CD1c-positive myeloid dendritic cell (primary cell): ENCODE results near the gene SH3D19.
"Not testable (repeated sequence)": the region's sequence is repeated elsewhere in the genome, so short reads cannot be mapped to it uniquely, and the experiment has no call there.

ENCODE experiments used
- DNase-seq: peaks from one replicate; pipeline ENCODE4 v3.0.0-alpha.2; 2016; ENCODE audit errors: extremely low spot score

The SH3D19 gene

DNA sequence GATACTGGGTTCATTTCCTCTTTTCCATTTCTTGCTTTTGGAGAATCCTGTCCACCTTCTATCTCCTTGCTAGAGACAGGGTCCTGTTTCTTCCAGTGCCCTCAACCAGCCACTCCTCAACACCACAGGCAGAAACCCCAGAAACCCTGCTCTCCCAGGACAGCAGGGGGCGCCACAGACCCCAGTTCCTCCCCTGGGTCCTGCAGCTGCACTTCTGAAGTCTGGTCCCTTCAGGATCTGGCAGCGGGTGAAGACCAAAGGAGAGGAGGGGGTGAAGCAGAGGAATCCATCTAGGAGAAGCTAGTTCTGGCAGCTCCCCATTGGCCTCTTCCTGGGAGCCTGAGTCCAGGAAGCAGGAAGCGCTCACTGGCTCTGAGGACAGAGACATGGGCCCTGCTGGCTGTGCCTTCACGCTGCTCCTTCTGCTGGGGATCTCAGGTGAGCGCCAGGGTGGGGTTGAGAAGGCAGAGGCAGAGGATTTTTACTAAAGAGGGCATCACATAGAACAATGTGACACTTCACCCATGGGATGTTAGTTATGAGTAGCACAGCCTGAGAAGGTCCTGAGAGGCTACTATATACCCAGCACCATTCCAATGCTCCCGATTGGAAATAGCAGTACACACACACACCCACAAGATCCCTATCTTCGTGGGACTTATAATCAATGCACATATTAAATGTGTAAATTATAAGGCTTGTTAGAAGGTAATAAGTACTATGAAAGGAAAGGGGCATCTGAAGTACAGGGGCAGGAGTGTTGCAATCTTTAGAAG is 48.4 kb downstream of the SH3D19 start, which contains the start of gene PRSS48:
Gene PRSS48, plus strand, starts transcription at position 375 of the 776 bp plus-strand sequence. Its CDS starts 12 bp downstream, at position 387.
- peak; percentile 32 for DNase-seq

DNA sequence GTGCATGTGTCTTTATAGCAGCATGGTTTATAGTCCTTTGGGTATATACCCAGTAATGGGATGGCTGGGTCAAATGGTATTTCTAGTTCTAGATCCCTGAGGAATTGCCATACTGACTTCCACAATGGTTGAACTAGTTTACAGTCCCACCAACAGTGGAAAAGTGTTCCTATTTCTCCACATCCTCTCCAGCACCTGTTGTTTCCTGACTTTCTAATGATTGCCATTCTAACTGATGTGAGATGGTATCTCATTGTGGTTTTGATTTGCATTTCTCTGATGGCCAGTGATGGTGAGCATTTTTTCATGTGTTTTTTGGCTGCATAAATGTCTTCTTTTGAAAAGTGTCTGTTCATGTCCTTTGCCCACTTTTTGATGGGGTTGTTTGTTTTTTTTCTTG is 56.5 kb downstream of the SH3D19 start:
- not testable (repeated sequence) for DNase-seq

DNA sequence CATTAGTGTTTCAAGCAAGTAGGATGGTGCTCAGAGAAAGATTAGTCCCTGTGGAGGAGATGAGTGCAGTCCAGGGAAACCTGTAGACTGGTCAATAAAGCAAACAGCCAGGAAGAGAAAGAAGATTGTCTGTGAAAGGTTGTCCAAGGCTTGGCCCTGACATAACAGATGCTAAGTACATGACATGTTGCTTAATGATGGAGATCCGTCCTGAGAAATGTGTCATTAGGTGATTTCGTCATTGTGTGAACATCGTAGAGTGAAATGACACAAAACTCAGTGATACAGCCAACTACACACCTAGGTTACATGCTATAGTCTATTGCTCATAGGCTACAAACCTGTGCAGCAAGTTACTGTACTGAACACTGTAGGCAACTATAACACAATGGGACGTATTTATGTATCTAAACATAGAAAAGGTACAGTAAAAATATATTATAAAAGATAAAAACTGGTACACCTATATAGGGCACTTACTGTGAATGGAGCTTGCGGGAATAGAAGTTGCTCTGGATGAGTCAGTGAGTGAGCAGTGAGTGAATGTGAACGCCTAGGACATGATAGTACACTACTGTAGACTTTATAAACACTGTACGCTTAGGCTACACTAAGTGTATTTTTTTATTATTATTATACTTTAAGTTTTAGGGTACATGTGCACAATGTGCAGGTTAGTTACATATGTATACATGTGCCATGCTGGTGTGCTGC is 57.4 kb downstream of the SH3D19 start:
- no peak for DNase-seq

DNA sequence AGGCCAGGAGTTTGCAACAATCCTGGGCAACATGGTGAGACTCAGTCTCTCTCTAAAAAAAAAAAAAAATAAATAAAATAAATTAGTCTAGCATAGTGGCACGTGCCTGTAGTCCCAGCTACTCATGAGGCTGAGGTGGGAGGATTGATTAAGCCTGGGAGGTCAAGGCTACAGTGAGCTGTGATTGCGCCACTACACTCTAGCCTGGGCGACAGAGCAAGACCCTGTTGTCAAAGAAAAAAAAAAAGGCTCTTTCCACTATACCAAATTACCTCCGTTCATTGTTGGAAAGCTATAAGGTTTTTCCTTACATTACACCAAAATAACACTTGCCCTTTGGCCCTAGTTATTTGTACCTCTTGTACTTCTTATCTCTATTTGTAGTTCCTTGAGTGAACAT is 58.3 kb downstream of the SH3D19 start:
- DNase-seq: no peak

DNA sequence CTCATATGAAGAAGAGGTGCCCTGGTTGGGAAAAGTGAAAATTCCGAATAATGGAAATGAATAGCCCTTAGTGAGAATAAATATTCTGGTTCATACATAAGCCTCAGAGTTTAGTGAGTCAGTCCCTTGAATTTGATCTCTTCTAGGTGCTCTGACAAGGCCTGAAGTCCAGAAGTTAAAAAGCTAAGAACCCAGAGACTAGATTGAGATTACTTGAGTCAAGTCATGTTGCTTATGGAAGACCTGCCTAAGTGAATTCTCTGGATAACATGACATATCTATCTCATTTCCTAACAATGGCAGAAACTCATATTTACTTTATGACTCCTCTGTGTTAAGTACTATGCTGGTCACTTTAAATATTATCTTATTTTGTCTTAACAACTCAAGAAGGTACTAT is 58.9 kb downstream of the SH3D19 start:
- no peak for DNase-seq

DNA sequence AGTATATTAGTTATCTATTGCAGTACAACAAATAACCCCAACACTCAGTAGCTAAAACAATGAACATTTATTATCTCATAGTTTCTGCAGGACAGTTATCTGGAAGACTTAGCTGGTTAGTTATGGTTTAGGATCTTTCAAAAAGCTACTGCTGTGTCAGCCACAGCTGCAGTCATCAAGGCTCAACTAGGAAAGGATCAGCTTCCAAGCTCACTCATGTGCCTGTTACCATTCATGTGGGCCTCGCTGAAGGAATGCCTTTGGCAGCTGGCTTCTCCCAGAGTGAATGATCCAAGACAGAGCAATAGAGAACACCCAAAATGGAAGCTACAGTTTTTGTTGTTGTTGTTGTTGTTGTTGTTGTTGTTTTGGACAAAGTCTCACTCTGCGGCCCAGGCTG is 62.0 kb downstream of the SH3D19 start:
- no peak for DNase-seq

DNA sequence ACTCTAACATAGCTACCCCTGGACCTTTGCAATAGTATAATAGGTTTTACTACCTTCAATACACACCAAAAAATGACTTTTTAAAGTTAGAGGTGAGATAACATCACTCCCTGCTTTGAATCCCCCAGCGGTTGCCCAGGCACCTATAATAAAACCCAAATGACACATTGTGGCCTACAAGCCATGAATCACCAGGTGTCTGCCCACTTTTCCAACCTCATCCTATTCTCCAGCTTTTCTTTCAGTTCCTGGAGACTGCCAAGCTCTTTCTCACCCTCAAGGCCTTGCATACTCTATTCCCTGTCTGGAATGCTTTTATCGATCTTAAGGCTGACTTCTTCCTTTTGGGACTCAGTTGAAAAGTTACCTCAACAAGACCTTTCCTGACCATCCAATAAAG is 64.9 kb downstream of the SH3D19 start:
- DNase-seq: no peak

DNA sequence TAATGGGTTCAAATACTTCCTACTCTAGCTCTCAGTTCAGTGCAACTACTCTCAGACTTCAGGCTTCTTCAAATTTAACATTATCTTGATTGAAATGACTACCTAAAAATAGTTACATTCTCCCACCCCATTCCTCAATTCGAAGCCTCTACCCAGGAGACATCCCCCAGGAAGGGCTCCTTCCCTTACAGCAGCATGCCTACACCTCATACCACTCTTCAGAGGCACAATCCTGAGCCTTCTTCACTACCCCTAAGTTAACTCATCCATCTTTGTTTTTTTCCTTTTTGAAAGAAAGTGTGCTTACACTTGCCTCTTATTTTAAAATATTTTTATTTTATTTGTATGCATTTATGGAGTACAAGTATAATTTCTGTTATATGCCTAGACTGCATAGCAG is 65.7 kb downstream of the SH3D19 start:
- no peak for DNase-seq

DNA sequence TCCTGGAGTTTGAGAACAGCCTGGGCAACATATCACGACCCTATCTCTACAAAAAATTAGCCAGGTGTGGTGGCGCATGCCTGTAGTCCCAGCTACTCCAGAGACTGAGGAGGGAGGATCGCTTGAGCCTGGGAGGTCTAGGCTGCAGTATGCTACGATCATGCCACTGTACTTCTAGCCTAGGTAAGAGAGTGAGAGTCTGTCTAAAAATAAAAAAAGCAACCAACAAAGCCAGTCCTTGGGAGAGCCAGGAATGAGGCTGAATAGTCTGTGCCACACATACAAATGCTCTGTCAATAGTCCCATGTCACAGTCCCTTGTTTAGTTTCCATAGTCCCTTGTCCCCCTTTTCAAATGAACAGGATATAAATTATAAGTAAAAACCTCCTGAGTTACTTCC is 67.7 kb downstream of the SH3D19 start:
- DNase-seq: no peak

DNA sequence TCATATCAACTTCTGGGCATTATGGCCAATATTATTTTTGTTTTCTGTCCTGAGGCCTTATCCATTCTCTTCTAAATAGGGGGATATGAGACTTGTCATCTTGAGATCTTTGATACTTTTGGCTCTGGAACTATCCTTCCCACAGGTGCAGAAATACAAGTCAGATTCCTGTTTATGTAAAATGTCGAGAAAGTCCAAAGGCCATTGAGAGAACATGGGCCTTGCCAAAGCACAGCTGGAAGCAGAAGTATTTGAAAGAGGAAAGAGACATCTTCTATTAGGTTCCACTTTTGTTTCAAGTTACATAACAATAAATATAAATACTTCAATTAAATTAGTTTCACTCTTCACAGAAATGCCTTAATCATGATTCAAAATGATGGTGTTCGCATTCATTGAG is 69.3 kb downstream of the SH3D19 start:
- DNase-seq: no peak

DNA sequence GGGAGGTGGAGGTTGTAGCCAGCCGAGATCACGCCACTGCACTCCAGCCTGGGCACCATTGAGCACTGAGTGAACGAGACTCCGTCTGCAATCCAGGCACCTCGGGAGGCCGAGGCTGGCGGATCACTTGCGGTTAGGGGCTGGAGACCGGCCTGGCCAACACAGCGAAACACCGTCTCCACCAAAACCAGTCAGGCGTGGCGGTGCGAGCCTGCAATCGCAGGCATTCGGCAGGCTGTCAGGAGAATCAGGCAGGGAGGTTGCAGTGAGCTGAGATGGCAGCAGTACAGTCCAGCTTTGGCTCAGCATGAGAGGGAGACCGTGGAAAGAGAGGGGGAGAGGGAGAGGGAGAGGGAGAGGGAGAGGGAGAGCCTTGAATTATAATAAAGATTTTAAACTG is 69.7 kb downstream of the SH3D19 start:
- not testable (repeated sequence) for DNase-seq

DNA sequence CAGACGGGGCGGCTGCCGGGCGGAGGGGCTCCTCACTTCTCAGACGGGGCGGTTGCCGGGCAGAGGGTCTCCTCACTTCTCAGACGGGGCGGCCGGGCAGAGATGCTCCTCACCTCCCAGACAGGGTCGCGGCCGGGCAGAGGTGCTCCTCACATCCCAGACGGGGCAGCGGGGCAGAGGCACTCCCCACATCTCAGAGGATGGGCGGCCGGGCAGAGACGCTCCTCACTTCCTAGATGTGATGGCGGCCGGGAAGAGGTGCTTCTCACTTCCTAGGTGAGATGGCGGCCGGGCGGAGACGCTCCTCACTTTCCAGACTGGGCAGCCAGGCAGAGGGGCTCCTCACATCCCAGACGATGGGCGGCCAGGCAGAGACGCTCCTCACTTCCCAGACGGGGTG is 70.2 kb downstream of the SH3D19 start:
- not testable (repeated sequence) for DNase-seq

DNA sequence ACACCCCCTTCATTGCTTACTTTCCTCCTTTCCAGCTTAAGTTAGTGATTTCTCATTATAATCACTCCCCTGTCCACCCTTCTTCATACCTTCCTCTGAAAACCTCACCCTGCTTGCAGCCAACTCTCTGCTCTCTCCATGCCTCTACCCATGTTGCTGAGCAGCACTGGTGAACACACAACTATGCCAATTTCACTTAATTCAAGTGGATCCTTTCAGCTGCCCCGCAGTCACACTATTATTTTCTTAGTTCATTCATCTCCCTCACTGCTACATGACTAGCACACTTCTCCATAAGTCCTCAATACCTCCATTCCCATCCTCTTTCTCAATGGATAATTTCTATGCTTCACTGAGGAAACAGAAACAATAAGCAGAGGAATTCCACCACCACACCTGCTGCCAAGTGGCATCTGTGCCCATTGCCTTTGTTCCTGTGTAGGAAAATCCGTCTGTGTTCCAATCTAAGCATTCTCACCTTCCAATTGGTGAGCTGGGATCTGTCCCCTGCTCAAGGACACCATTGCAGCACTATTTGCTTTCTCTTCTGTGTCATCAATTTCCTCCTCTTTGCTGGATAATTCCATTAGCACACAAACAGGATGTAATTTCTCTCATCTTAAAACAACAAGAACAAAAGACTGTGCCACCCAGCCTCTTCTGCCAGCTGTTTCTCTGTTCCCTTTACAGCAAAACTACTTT is 73.7 kb downstream of the SH3D19 start:
- no peak for DNase-seq

DNA sequence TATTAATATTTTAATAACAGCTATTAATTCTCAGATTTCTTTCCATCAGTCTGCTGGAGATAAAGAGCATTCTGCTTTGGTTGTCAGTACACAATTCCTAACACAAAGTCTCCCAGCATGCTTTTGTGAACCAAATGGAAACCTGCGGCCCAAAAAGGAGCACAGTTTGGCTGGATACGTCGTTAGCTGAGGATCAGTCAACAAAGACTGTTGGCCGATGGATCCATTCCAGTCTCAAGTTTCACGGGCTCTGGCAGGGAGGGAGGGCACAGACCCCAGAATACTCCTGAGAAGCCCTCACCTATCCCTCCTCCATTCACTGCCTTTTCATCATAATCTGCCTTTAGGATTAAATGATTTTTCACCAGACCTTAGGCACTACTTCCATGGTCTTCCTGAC is 74.7 kb downstream of the SH3D19 start:
- DNase-seq: no peak

DNA sequence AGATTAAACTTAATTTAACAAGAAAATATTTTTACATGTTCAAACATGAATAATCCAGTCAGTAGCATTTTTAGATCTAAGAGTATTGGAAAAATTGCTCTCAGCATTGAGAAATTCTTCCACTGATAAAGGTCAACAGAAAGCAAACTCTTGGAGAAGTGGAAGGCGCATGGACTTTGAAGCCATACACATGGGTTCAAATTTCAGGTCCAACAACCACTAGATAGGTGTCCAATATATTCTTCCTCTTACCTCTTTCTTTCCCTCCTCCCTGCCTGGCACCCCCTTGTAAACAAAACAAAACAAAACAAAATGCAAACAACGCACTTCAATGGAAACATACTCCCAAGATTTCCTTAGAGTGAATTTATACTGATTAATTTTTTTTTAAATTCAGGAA is 76.9 kb downstream of the SH3D19 start:
- DNase-seq: no peak

DNA sequence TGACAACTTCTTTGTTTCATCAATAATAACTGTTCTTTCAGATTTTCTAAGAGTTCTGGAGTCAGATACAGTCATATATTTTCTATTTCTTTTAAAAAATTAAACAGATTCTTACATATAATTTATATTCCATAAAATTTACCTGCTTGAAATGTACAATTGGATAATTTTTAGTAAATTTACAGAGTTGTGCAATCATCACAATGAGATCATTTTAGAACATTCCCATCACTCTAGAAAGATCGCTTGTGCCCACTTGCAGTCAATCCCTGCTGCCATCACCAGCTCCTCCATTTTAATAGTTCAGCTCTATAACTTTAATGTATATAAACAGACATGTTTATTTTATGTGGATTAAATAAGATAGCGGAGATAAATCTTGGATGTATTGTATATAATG is 78.0 kb downstream of the SH3D19 start:
- DNase-seq: no peak

DNA sequence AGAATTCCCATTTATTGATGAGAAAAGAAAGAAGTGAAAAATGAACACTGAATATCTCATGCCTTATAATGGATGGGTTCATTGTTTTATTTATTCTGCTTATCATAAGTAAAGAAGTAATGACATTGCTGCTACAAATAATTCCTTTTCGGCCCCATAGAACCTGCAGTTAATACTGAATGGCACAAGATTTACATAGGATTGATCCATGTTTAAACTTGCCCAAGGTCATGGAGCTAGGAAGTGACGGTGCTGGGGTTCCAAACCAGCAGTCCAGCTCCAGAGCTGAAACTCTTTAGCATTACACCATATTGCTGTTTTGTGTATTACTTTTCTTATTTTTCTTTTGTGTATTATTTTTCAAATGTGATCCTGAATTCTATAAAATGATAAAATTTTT is 78.7 kb downstream of the SH3D19 start:
- DNase-seq: no peak

DNA sequence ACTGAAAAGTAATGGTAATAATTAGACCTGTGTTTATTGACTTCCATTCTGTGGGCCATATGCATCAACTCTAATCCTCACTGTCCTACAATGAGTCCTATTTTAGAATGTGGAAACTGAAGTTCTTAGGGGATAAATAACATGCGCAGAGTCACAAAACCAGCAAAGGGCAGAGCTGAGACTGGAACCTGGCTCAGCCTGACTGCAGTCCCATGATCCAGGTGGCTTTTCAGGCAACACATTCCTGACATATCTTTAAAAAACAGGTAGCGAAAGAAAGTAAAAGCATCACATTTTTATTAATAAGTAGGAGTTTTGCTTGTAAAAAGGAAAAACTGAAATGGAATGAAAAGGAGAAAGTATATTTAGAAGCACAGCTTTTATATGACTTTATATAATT is 83.1 kb downstream of the SH3D19 start:
- DNase-seq: no peak

DNA sequence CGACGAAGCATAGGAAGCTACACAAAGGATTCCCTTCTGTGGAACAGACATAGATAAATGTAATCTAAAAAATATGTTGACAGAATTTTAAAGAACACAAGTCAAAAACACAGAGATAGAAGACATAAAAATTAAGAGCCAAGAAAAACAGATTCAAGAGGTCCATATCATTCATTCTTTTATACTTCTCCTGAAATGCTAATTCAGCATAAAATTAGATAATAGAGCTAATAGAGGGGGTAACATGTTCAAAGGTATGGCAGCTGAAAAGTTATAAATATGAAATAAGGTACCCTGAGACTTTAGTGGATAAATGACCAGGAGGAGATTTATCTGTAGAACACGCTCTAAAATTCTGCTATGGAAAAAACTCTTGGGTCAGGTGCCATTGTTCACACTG is 85.8 kb downstream of the SH3D19 start:
- no peak for DNase-seq

DNA sequence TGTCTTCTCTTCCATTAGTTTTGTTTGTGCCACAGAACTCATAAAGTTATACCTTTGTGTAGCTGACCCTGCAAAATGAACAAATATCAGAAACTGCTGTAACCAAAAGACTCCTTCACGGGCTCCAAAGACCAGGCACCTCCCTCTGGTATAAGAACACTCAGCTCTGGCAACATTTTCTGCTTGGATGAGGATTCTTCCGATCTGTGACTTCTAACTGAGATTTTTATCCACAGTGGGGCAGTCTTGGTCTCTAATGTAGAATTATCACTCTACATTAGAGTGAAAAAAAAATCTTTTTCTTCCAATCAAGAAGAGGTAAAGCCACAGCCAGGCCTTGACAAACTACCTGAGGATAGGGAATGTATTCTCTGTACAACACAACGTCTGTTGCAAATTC is 86.9 kb downstream of the SH3D19 start:
- DNase-seq: no peak

DNA sequence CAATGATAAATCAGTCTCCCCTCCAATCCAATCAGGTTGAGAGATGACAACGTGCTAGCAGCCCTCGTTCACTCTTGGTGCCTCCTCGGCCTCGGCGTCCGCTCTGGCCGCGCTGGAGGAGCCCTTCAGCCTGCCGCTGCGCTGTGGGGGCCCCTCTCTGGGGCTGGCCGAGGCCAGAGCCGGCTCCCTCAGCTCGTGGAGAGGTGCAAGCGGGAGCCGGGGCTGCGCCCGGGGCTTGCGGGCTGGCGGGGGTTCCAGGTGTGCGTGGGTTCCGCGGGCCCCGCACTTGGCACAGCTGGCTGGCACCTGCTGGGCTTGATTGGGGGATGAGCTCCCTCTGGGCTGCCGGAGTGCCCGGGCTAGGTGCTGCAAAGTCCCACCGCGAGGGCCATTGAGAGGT is 89.4 kb downstream of the SH3D19 start:
- no peak for DNase-seq

DNA sequence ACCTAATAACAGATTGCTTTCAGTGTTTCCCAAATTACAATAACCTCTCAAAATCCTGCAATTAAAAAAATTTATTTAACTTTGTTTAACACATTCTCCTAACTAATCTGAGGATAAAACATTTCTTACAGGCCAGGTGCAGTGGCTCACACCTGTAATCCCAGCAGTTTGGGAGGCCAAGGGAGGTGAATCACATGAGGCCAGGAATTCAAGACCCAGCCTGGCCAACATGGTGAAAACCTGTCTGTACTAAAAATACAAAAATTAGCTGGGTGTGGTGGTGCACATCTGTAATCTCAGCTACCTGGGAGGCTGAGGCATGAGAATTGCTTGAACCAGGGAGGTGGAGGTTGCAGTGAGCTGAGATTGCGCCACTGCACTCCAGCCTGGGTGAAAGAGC is 90.0 kb downstream of the SH3D19 start:
- DNase-seq: not testable (repeated sequence)

DNA sequence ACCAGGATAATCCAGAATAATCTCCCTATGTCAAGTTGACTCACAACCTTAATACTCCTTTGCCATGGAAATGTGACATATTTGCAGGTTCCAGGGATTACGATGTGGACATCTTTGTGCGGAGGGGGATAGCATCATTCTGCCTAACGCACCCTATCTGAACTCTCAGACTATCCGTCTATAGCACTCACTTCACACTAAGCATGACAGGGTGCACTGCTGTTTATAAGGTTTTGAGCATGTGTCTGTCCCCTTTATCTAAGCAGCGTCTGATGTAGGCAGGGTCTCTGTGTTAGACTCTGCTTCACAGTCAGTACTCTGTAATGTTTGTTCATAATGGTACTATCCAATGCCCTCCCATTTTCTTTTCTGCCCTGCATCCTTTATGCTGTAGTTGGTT is 91.8 kb downstream of the SH3D19 start:
- no peak for DNase-seq
